ENCODE data around the gene SPATA4.
"Not testable (repeated sequence)": the region's sequence is repeated elsewhere in the genome, so short reads cannot be mapped to it uniquely, and the experiment has no call there.

SPATA4 gene

DNA sequence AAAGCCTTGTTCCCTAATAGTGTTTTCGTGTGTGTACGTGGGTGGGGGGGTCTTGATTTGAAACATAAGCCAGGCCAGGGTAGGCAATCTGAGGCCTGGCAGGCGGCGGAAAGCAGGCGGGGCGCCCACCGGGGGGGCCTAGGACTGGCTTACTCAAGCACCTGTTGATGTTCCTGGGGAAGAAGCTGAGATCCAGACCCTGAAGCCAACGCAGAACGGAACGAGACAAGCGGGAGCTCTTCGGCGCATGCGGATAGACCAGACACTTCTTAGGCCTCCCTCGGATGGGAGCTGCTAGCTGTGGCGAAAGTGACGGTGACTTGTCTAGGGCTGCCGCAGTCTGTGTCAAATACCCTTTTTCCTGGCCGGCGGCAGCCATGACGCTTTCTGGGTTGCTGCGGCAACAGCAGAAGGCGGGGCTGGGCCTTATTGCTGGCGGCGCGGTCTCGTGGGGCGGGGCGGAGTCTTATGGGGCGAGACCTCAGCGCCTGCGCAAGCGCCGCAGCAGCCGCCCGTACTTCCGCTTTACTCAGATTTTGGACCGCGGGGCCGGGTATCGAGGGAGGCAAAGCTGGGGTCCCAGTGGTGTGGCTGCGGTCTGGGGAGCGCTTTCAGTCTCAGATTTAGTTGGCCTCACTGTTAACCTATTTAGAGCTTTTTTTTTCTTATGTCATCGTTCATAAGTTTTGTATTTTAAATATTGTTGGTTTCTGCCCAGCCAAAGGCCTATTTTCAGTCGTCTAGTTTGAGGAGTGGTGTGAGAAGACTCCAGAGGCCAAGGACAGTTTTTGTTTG lies at the start of gene SPATA4:
Gene SPATA4 (minus strand): TSS at position 402 of the 795 bp plus-strand sequence. CDS start 23 bp downstream, at position 379.
- peak; percentile 95 for DNase-seq

- DNase-seq: no peak
These were observed 47.5 kb upstream of the SPATA4 start for GRCh38 chr4:176242764-176243347.

DNA sequence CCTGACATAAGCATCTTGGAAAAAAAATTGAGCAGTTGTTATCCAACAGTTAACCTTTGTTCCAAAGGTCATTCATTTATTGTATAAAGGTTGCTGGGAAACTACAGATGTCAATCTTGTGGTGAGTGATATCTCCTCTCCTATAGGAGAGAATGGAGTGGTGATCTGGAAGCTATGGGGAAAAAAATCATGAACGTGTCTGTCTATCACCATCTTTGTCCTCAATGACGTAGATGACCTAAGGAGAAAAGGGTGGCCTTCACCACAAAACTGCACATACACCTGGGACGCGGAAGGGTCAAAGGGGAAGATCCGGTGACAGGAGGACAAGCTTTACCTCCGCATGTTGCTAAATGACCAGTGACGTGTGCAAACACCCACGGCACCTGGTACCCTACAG lies 46.3 kb upstream of the SPATA4 start:
- no peak for DNase-seq

DNA sequence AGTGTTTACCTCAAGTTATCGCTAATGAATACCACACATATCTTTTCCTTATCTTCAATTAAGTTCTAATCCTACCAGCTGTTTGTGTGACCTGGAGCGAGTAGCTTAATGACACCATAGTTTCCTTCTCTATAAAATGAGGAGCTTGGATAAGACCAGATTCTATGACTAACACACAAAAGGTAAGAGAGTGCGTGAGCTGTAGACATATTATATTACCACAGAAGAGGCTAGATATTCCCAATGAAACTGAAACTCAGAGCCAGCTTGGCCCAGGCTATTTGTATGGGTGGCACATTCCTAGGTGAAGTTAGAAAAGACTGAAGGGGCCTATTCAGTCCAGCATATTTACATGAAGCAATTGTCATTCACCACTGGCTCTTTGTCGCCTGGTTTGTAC lies 43.4 kb upstream of the SPATA4 start:
- DNase-seq: no peak

- no peak for DNase-seq
These were observed 42.8 kb upstream of the SPATA4 start for GRCh38 chr4:176238157-176238610.

- no peak for DNase-seq
These were observed 41.6 kb upstream of the SPATA4 start for GRCh38 chr4:176236946-176237345.

- no peak for DNase-seq
These were observed 35.5 kb upstream of the SPATA4 start for GRCh38 chr4:176230836-176231235.

GRCh38 chr4:176229645-176230044 lies 34.3 kb upstream of the SPATA4 start:
- DNase-seq: no peak

GRCh38 chr4:176226736-176227135 lies 31.4 kb upstream of the SPATA4 start:
- no peak for DNase-seq

DNA sequence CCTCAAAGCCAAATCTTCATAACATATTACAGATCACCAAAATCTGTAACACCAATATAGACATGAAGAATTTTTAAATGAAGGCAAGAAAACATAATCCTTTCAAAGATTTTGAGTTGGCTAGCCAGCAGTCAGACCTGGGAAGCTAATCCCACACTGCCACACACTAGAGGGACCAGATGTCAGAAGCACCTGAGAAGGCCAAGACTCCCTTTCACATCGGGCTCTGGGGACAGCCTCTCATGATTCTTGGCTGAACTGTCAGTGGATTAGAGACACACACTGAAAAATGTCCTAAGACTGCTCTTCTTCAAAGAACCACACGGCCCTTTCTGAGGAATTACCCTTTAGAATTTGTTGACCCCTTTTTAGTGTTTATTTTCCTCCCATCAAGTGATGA lies 28.2 kb upstream of the SPATA4 start:
- no peak for DNase-seq

- DNase-seq: no peak
These were observed 26.8 kb upstream of the SPATA4 start for GRCh38 chr4:176222149-176222548.

- DNase-seq: no peak
These were observed 22.1 kb upstream of the SPATA4 start for GRCh38 chr4:176217510-176217909.

DNA sequence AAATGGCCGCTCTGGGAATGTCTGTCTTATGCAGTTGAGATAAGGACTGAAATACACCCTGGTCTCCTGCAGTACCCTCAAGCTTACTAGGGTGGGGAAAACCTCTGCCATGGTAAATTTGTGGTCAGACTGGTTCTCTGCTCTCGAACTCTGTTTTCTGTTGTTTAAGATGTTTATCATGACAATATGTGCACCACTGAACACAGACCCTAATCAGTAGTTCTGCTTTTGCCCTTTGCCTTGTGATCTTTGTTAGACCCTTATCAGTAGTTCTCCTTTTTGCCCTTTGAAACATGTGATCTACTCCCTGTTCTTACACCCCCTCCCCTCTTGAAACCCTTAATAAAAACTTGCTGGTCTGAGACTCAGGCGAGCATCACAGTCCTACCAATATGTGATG lies 17.0 kb upstream of the SPATA4 start:
- not testable (repeated sequence) for DNase-seq

DNA sequence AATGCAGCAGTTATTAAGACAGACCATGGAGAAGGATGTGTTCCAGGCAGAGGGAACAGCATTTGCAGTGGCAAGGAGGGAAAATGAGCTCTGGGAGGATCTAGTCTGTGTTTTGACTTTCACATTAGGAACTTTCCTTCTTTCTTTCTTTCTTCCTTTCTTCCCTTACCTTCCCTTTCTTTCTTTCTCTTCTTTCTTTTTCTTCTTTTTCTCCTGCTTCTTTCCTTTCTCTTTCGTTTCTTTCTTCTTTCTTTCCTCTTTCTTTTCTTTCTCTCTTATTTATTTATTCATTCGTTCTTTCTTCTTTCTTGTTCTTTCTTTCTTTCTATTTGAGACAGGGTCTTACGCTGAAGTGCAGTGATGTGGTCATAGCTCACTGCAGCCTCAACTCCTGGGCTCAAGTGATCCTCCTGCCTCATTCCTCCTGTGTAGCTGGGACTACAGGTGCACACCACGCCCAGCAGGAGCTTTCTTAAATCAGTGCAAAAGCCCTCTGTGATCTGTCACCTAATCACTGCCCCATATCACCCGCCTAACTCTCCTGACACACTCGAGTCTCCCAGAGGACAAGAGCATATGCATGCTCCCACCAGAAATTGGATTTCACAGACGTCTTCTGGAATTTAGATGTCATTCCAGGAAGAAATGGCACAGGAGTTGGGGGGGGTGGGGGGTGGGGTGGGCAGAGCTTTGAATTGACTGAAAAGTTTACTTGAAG lies 15.4 kb upstream of the SPATA4 start:
- no peak for DNase-seq

GRCh38 chr4:176210101-176210500 lies 14.7 kb upstream of the SPATA4 start:
- no peak for DNase-seq

- no peak for DNase-seq
These were observed 14.2 kb upstream of the SPATA4 start for GRCh38 chr4:176209535-176209934.

DNA sequence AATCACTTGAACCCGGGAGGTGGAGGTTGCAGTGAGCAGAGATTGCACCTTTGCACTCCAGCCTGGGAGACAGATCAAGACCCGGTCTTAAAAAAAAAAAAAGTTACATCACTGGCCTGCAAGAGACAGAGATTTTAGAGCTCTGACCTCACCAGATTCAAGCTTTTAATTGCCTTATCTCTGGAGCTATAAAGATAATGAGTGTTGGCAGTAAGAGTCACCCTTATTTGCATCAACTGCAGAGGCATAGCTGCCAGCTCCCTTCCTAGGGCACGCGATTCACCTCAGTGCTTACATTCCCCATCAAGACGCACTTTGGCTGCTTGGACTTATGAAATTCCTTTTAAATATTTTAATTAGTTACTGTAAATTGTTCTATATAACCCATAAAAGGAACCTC lies 12.5 kb upstream of the SPATA4 start:
- no peak for DNase-seq

DNA sequence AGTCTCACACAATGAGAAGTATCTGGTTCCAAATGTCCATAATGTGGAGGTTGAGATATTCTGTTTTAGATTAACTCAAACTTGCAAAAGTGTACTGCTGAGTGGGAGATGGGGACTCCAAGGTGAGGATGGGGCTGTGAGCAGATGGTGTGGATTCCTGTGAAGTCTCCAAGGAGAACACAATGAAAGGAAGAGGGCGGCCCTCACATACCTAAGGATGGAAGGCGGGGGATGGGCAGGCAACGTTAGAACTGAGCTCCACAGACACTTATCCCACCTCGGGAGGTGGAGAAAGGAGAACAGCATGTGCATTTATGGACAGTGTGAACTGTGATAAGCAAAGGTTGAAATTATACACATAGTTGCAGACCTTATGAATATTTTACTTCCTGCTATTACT lies 9.9 kb upstream of the SPATA4 start:
- no peak for DNase-seq

DNA sequence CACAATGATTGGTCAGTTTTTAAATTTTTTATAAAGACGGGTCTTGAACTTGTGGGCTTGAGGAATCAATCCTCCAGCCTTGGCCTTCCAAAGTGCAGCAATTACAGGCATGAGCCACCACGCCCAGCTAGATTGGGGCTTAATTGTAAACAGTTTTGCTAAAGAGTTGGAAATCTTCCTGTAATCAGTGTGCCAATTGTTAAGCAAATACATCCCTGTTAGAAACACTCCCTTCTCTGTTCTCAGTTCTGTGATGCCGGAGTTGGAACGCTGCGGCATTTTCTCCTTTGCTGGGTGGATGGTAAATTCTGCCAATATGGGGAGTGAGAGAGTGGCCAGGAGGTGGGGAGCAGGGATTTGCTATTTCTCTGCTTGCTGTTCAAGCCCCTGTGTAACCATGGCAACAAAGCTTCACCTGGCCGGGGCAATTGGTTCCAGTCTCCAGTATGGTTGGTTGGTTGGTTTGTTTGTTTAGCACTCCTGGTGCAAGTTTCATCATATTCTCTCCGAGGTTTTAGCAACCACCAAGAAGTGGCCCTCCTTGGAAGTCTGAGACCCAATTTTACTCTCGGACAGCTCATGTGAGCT lies 3.0 kb upstream of the SPATA4 start:
- no peak for DNase-seq

GRCh38 chr4:176193938-176194337 lies 1.4 kb downstream of the SPATA4 start:
- no peak for DNase-seq

DNA sequence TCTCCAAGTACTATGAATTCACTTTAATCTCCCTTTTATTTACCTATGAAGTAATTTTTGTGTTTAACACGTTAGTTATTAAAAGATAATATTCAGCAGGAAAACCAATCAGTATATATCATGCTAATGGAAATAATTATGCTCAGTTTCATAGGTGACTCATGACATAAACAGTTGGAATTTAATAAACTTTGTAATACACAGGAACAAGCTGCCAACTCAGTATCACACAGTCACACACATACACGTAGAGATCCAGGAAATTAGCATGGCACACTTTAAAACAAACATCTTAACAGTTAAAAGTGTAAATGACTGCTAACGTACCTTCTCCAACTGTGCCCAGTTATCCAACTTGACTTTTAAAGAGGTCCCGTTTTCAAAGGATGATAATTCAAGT lies 2.3 kb downstream of the SPATA4 start:
- DNase-seq: no peak

DNA sequence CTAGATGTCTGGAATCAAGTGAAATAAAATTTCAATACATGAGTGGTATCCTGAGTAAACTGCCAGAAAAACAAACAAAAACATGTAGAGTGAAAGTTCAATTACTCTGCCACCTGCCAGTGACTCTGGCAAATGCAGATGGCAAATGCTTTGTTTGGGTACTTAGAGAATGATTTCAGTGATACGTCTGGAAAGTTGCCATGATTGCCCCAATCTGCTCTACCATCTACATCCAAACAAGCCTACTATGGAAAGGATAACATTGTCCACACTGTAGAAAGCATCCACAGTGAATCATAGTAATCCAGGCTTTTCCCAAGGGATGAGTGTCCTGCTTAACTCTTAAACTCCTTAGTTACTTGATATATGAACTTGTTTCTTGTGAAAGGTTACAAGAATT lies 3.4 kb downstream of the SPATA4 start:
- no peak for DNase-seq
